Brain microvascular endothelial cell (primary cell): ENCODE measurements around the gene OR52E8.

Experiments
- DNase-seq: peaks from one replicate; pipeline ENCODE4 v3.0.0-alpha.2; 2020
- H3K27ac ChIP-seq: fragments of 250-450 bp; sonication (Bioruptor Pico); 2 replicates; pipeline ENCODE4 v1.5.1; 2020; ENCODE audit warnings: mild to moderate bottlenecking, moderate library complexity
- H3K27me3 ChIP-seq: fragments of 250-450 bp; sonication (Bioruptor Pico); replicated peaks from 2 replicates; pipeline ENCODE4 v1.5.1; 2020; ENCODE audit warnings: mild to moderate bottlenecking
- H3K36me3 ChIP-seq: fragments of 250-450 bp; sonication (Bioruptor Pico); replicated peaks from 2 replicates; pipeline ENCODE4 v1.5.1; 2020; ENCODE audit warnings: mild to moderate bottlenecking
- H3K4me3 ChIP-seq: 2 replicates; pipeline ENCODE4 v1.5.1; 2011; ENCODE audit warnings: low read depth, mild to moderate bottlenecking, control low read depth, low read length, moderate library complexity
- in situ Hi-C: cut with HindIII; loops from 2 replicates; pipeline ENCODE4 v1.10.0; 2017; ENCODE audit warnings: low sequenced_read_pairs, low pct_ligation_motif_present
- TF ChIP-seq, protein P1 (sequence below): IDR thresholded peaks from 2 replicates; pipeline ENCODE4 v1.5.1; 2011; ENCODE audit warnings: low read depth, mild to moderate bottlenecking, moderate library complexity, low read length, control low read depth, inconsistent platforms; ENCODE audit errors: missing control alignments

The OR52E8 gene

GRCh38 chr11:5857590-5857989 is at the start of gene OR52E8:
Gene OR52E8 (minus strand): TSS chr11:5857690. CDS start chr11:5857690, 0 bp downstream.
- Histone ChIP-seq H3K36me3 (no peaks in the 10 kb centered on the region), H3K27me3 (no peaks in the 10 kb centered on the region), H3K4me3 (no peak within 1 kb of the TSS), H3K27ac (no peak within 1 kb of the TSS)
- no peak for DNase-seq
- in situ Hi-C loops, result no loop called here
- TF ChIP-seq, protein P1, sequence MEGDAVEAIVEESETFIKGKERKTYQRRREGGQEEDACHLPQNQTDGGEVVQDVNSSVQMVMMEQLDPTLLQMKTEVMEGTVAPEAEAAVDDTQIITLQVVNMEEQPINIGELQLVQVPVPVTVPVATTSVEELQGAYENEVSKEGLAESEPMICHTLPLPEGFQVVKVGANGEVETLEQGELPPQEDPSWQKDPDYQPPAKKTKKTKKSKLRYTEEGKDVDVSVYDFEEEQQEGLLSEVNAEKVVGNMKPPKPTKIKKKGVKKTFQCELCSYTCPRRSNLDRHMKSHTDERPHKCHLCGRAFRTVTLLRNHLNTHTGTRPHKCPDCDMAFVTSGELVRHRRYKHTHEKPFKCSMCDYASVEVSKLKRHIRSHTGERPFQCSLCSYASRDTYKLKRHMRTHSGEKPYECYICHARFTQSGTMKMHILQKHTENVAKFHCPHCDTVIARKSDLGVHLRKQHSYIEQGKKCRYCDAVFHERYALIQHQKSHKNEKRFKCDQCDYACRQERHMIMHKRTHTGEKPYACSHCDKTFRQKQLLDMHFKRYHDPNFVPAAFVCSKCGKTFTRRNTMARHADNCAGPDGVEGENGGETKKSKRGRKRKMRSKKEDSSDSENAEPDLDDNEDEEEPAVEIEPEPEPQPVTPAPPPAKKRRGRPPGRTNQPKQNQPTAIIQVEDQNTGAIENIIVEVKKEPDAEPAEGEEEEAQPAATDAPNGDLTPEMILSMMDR, result no peak

DNA sequence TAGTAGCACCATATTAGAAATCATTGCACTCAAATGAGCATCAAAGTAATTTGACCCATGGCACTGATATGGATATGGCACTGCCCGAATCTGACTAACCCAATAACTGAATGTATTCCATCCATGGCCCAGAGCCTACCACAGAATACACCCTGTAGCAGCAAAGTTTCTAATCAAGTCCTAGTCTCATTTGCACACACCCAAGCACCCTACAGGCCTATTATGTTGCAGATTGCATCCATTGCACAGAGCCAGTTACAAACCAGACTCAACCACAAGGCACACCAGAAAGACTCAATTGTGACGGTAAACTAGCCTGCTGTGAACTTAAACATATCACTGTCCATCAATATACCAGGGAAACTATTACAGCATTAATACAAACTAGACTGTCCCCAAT is 42.0 kb upstream of the OR52E8 start:
- DNase-seq, result no peak
- Histone ChIP-seq H3K4me3 (no peak overlapping the region), H3K27me3 (no peaks in the 10 kb centered on the region), H3K27ac (no peak overlapping the region), H3K36me3 (no peaks in the 10 kb centered on the region)
- TF ChIP-seq, protein P1, result no peak
- in situ Hi-C loops, result no loop called here

GRCh38 chr11:5892908-5893307 is 35.4 kb upstream of the OR52E8 start, which contains the start of gene OR52E5:
Gene OR52E5 (plus strand): TSS chr11:5893208. CDS start chr11:5900777, 7,569 bp downstream.
- H3K4me3 ChIP-seq, result no peak within 1 kb of the TSS
- H3K36me3 ChIP-seq, result no peaks in the 10 kb centered on the region
- in situ Hi-C loops, result no loop called here
- H3K27ac ChIP-seq, result no peak within 1 kb of the TSS
- no peaks in the 10 kb centered on the region for H3K27me3 ChIP-seq
- TF ChIP-seq, protein P1, result no peak
- no peak for DNase-seq

DNA sequence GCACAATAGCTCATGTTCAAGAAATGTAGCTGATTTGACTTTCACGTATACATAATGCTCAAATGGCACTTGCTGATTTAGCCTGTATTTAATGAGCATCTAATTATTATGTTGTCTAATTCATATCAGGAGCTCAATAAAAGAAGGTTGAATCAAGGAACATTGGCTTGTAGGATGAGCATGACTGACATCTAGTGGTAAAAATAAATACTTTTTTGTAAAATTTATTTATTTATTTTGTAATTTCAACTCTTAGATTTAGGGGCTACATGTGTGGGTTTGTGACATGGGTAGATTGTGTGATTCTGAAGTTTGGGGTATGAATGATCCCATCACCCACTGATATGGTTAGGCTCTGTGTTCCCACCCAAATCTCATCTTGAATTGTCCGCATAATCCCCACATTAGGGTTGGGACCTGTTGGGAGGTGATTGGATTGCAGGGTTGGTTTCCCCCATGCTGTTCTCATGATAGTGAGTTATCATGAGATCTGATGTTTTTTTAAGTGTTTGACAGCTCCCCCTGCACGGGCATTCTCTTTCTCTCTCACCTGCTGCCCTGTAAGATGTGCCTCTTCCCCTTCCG is 33.8 kb upstream of the OR52E8 start:
- in situ Hi-C loops, result no loop called here
- Histone ChIP-seq H3K27ac (no peak overlapping the region), H3K27me3 (no peaks in the 10 kb centered on the region), H3K4me3 (no peak overlapping the region), H3K36me3 (no peaks in the 10 kb centered on the region)
- no peak for DNase-seq
- TF ChIP-seq, protein P1, result peak; percentile 26

- in situ Hi-C loops, result no loop called here
- no peak overlapping the region for H3K4me3 ChIP-seq
Measured at GRCh38 chr11:5887661-5888060, 30.2 kb upstream of the OR52E8 start.

GRCh38 chr11:5887172-5887571 is 29.7 kb upstream of the OR52E8 start:
- no peak overlapping the region for H3K27ac ChIP-seq
- H3K36me3 ChIP-seq, result no peaks in the 10 kb centered on the region
- in situ Hi-C loops, result no loop called here
- no peaks in the 10 kb centered on the region for H3K27me3 ChIP-seq
- DNase-seq, result no peak
- TF ChIP-seq, protein P1, result no peak
- H3K4me3 ChIP-seq, result no peak overlapping the region

More at GRCh38 chr11:5887661-5888060, 30.2 kb upstream of the OR52E8 start:
- no peaks in the 10 kb centered on the region for H3K27me3 ChIP-seq
- H3K27ac ChIP-seq, result no peak overlapping the region
- H3K36me3 ChIP-seq, result no peaks in the 10 kb centered on the region
- TF ChIP-seq, protein P1, result no peak
- DNase-seq, result no peak
